GM12878 (cell line): ENCODE measurements around the gene ZNF276. TPM values are rescaled to one million over a fixed set of nuclear protein-coding genes. Genes with fewer than 3 reads are reported as not detected.
A peak's percentile ranks its signal among the peaks of the same experiment; 100 is the strongest.

ENCODE experiments used
- ATAC-seq: fragments of 200-7000 bp; cut with Tn5 transposase; 3 replicates; pipeline ENCODE4 v1.9.1; 2020; ENCODE audit warnings: mild to moderate bottlenecking, moderate library complexity
- BruUV-seq: library from RNA; stranded (reverse); fragments of 400-500 nt; replicated peaks from 2 replicates; lab custom pipeline; 2021; lab: Mats Ljungman, UMichigan
- CTCF ChIA-PET: fragments of 300-600 bp; sonication (Branson Sonifier 250); formaldehyde crosslinking; extraction: SDS; loops from one replicate; lab custom pipeline; 2021; ENCODE audit warnings: inconsistent platforms; lab: Yijun Ruan, JAX
- POLR2A ChIA-PET: fragments of 350-600 bp; formaldehyde crosslinking; extraction: SDS; loops from one replicate; lab custom pipeline; 2021; ENCODE audit warnings: inconsistent platforms; lab: Charles Lee
- RAD21 ChIA-PET: fragments of 300-600 bp; sonication (Branson Sonifier 250); formaldehyde crosslinking; loops from one replicate; lab custom pipeline; 2023; ENCODE audit warnings: antibody characterized with exemption; ENCODE audit not compliant: unreplicated experiment; lab: Charles Lee
- SMC1A ChIA-PET: fragments of 300-600 bp; sonication (Branson Sonifier 250); formaldehyde crosslinking; loops from one replicate; lab custom pipeline; 2023; ENCODE audit not compliant: unreplicated experiment, uncharacterized antibody; lab: Charles Lee
- DNase-seq: peaks from one replicate; pipeline ENCODE4 v3.0.0-alpha.2; 2011; ENCODE audit warnings: low read depth, low spot score
- FAIRE-seq: peaks from 3 replicates; lab custom pipeline; 2011; peaks lifted over from hg19 to GRCh38; lab: Jason Lieb, UNC
- H2AFZ ChIP-seq: 2 replicates; pipeline ENCODE4 v1.6.0; 2011; ENCODE audit warnings: low read depth, low read length, control low read depth; ENCODE audit not compliant: control insufficient read depth
- H3K27ac ChIP-seq: 2 replicates; pipeline ENCODE4 v1.5.1; 2011; ENCODE audit warnings: control low read depth; ENCODE audit not compliant: control insufficient read depth, insufficient read depth
- H3K27me3 ChIP-seq, 2 experiments: replicated peaks in 1 of 2; 2 replicates each; pipeline versions ENCODE4 v1.6.0 to v1.6.1; 2011; ENCODE audit warnings: low read length in 1 of 2; ENCODE audit not compliant: control insufficient read depth in 2 of 2, insufficient read depth in 2 of 2
- H3K36me3 ChIP-seq, 2 experiments: 2 replicates each; pipeline ENCODE4 v1.5.1; 2011; ENCODE audit warnings: low read length in 1 of 2; ENCODE audit not compliant: control insufficient read depth in 2 of 2, insufficient read depth in 2 of 2
- H3K4me1 ChIP-seq: 2 replicates; pipeline ENCODE4 v1.6.1; 2011; ENCODE audit warnings: mild to moderate bottlenecking, low read length, moderate library complexity, mixed read lengths; ENCODE audit not compliant: control insufficient read depth, insufficient read depth
- H3K4me2 ChIP-seq: 2 replicates; pipeline ENCODE4 v1.6.0; 2011; ENCODE audit warnings: control low read depth; ENCODE audit not compliant: control insufficient read depth, insufficient read depth
- H3K4me3 ChIP-seq: fragments of 200-600 bp; sonication (generic); 2 replicates; pipeline ENCODE4 v1.5.1; 2016
- H3K79me2 ChIP-seq: 2 replicates; pipeline ENCODE4 v1.6.0; 2011; ENCODE audit warnings: low read length; ENCODE audit not compliant: control insufficient read depth, insufficient read depth
- H3K9ac ChIP-seq: 2 replicates; pipeline ENCODE4 v1.8.0; 2011; ENCODE audit warnings: low read length, control low read depth, mixed read lengths; ENCODE audit not compliant: control insufficient read depth, insufficient read depth
- H3K9me3 ChIP-seq: replicated peaks from 3 replicates; pipeline ENCODE4 v1.5.1; 2011; ENCODE audit warnings: mild to moderate bottlenecking, low read length; ENCODE audit not compliant: control insufficient read depth, insufficient read depth
- H4K20me1 ChIP-seq: 2 replicates; pipeline ENCODE4 v1.6.0; 2011; ENCODE audit not compliant: control insufficient read depth, insufficient read depth
- BCL11A ChIP-seq: IDR thresholded peaks from 2 replicates; pipeline ENCODE4 v1.6.1; 2011; ENCODE audit warnings: low read depth, low read length
- GABPA ChIP-seq: IDR thresholded peaks from 2 replicates; pipeline ENCODE4 v1.6.1; 2014; ENCODE audit warnings: antibody characterized with exemption, low read depth, mild to moderate bottlenecking, inconsistent platforms
- NFXL1 ChIP-seq: fragments of 450-650 bp; IDR thresholded peaks from 2 replicates; pipeline ENCODE4 v1.6.1; 2017; ENCODE audit warnings: antibody characterized with exemption, mild to moderate bottlenecking, borderline replicate concordance
- RB1 ChIP-seq: fragments of 450-650 bp; formaldehyde crosslinking; IDR thresholded peaks from 2 replicates; pipeline ENCODE4 v1.6.1; 2017; ENCODE audit warnings: mild to moderate bottlenecking, borderline replicate concordance
- WGBS: methylation state at CpG from one replicate; pipeline ENCODE4 v1.1.6; 2016; ENCODE audit warnings: low lambda C conversion rate; ENCODE audit not compliant: insufficient replicate concordance, insufficient coverage; ENCODE audit errors: missing lambda C conversion rate; 5-methylcytosine and 5-hydroxymethylcytosine counted together
- in situ Hi-C: fragments of 300-500 bp; cut with MboI; formaldehyde crosslinking; loops from 9 replicates; pipeline ENCODE4 v1.14.3; 2018; ENCODE audit warnings: mixed read lengths
- intact Hi-C: fragments of 100-400 bp; cut with micrococcal nuclease; formaldehyde crosslinking; loops from one replicate; pipeline ENCODE4 v1.14.2; 2022; ENCODE audit not compliant: unreplicated experiment
- polyA plus RNA-seq, 11 experiments: library from polyadenylated mRNA; depleted of rRNA in 4 of 11; unstranded in 6 of 11; stranded (reverse) in 5 of 11; fragments of >200 nt; fragmentation: Nextera tagmentation in 4 of 11; fragmentation: Illumina TruSeq in 1 of 11; extraction: Ambion mirVana in 4 of 11; extraction: Trizol in 1 of 11; gene quantifications; 1 replicate in 1 of 11; 2 replicates in 10 of 11; pipeline versions ENCODE4 v1.2.1 to v1.2.3, GENCODE V29; 2011 to 2016; ENCODE audit warnings: inconsistent platforms in 2 of 11, missing spikeins in 2 of 11, low read depth in 1 of 11
- total RNA-seq, 4 experiments: library from RNA; depleted of rRNA in 3 of 4; stranded (reverse); fragments of >200 nt in 3 of 4; fragmentation: Illumina TruSeq in 1 of 4; extraction: Trizol in 1 of 4; gene quantifications; 2 replicates each; pipeline versions ENCODE4 v1.2.1 to v1.2.3, GENCODE V29; 2013 to 2021

The ZNF276 gene
- total and polyA plus RNA-seq, 10 of the 15 experiments (the other 5 are each of a cell fraction or from before 2014, with no cell fraction given), result 0.27 to 22.7 (median 8.7) TPM

DNA sequence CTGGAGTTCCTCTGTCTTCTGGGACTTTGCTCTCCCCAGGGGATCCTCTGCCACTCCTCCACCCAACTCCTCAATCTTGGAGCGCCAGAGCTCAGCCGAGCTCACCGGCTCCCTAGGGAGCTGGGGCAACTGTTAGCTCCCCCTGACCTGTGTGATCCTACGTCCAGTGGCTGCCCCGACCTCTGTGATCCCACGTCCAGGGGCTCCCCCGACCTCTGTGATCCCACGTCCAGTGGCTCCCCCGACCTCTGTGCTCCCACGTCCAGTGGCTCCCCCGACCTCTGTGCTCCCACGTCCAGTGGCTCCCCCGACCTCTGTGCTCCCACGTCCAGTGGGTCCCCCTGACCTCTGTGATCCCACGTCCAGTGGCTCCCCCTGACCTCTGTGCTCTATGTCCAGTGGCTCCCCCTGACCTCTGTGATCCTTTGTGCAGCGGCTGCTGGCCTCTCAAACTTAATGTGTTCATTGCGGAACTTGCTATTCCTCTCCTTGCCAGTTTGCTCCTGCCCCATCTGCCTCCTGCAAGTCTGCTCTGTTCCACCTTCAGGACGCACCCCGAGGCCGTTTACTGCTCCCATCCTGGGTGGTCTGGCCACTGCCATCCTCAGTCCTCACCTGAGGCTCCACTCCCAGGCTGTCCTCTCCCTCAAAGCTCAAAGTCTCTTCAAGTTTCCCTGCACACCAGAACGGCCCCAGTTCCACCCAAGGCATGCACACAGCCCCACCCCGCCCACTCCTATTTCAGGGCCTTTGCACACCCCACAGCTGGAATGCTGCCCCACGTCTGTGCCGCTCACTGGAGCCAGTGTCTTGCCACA is 3.4 kb upstream of the ZNF276 start:
- H3K4me2 ChIP-seq, result no peak overlapping the region

DNA sequence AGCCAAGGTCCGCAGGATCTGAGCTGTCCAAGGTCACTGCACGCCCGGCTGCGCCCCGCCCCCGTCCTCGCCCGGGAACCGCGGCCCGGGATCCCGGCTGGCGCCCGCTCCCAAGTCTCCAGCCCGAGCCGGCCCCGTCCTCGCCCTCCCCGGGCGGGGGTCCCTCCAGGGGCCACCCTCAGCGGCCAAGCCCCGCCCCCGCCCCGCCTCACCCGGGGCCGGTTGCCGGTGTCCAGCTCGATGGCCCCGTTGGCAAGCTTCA is 855 bp upstream of the ZNF276 start:
- BruUV-seq, result no TSS peak
- DNase-seq, result no peak
- H3K9ac ChIP-seq, result peak overlapping the region; percentile 55
- no peaks in the 10 kb centered on the region for H4K20me1 ChIP-seq
- H2AFZ ChIP-seq, result peak overlapping the region; percentile 79
- peak overlapping the region; percentile 97 for H3K4me2 ChIP-seq
- TF ChIP-seq NFXL1 (0 out of 2 replicates have a peak, but pooled peaks have one; percentile 45), RB1 (no peak; the same call in 1 of the 2 replicates), BCL11A (no peak)
- H3K27me3 ChIP-seq, result no peaks in the 10 kb centered on the region
- FAIRE-seq, result no peak
- ChIA-PET SMC1A (interaction anchor here (1.0 kb wide), 1 partner anchor 44 kb away, joined by 3 read pairs; no protein-coding TSS in a partner anchor), RAD21 (interaction anchor here (1.0 kb wide), 1 partner anchor 14 kb away, joined by 6 read pairs; no protein-coding TSS in a partner anchor), POLR2A (interaction anchor here (1.5 kb wide), 1 partner anchor 34 kb away, joined by 6 read pairs; the partner anchor contains the start of gene CDK10), CTCF (interaction anchor here (0.9 to 1.8 kb wide), 2 partner anchors 14 to 20 kb away, joined by 4 to 12 read pairs; no protein-coding TSS in a partner anchor)
- no peaks in the 10 kb centered on the region for H3K9me3 ChIP-seq
- ATAC-seq, result peak; percentile 8; the same call in 1 of the 3 replicates
- H3K27ac ChIP-seq, result peak overlapping the region; percentile 63; the same call in 1 of the 2 replicates
- peaks cover 7 to 11% of the 10 kb centered on the region in 2 experiments; a peak in 3 of 4 replicates for H3K36me3 ChIP-seq
- 1% methylated on average over 18 of the region's 29 CpGs for WGBS
- H3K4me1 ChIP-seq, result peaks cover 31% of the 10 kb centered on the region
- in situ Hi-C loops (no loop called here), intact Hi-C loops (loop anchor here (2.0 kb wide), 1 partner anchor 44 kb away; no protein-coding TSS in a partner anchor)
- peaks cover 24% of the 10 kb centered on the region for H3K79me2 ChIP-seq
- H3K4me3 ChIP-seq, result peak overlapping the region; percentile 93

More for the DNA sequence above, 3.4 kb upstream of the ZNF276 start:
- Histone ChIP-seq H3K27me3 (no peaks in the 10 kb centered on the region), H3K27ac (no peak overlapping the region), H3K79me2 (peaks cover 11% of the 10 kb centered on the region), H3K9ac (no peak overlapping the region), H3K4me3 (no peak overlapping the region), H3K4me1 (peaks cover 18% of the 10 kb centered on the region), H3K36me3 (peaks cover 0 to 2% of the 10 kb centered on the region in 2 experiments; a peak in 2 of 4 replicates)
- ChIA-PET RAD21 (no interaction called here), CTCF (interaction anchor here (1.0 kb wide), 1 partner anchor 18 kb away, joined by 5 read pairs; no protein-coding TSS in a partner anchor), POLR2A (no interaction called here)
- ATAC-seq (no peak), FAIRE-seq (no peak)
- intact Hi-C loops, result no loop called here
- BruUV-seq, result no TSS peak
- in situ Hi-C loops, result no loop called here
- WGBS, result 75% methylated on average over 24 of the region's 24 CpGs
- TF ChIP-seq GABPA, result no peak
- TF ChIP-seq, all 136 proteins: peak for 0
- H4K20me1 ChIP-seq, result no peaks in the 10 kb centered on the region
- no peaks in the 10 kb centered on the region for H3K9me3 ChIP-seq
- SMC1A ChIA-PET, result no interaction called here
- no peak for DNase-seq
- no peak overlapping the region for H2AFZ ChIP-seq
